Panc1 (cell line): ENCODE data around the gene LSMEM2. TPM values are rescaled to one million over a fixed set of nuclear protein-coding genes. Genes with fewer than 3 reads are reported as not detected.
"Not testable (repeated sequence)": the region's sequence is repeated elsewhere in the genome, so short reads cannot be mapped to it uniquely, and the experiment has no call there.

Experiments used
- ATAC-seq: fragments of 200-7000 bp; cut with Tn5 transposase; 2 replicates; pipeline ENCODE4 v1.9.1; 2020; ENCODE audit warnings: mild to moderate bottlenecking, moderate library complexity
- BruUV-seq: library from RNA; stranded (reverse); fragments of 400-500 nt; replicated peaks from 2 replicates; lab custom pipeline; 2021; lab: Mats Ljungman, UMichigan
- CTCF ChIA-PET: fragments of 300-600 bp; sonication (Branson Sonifier 250); formaldehyde crosslinking; loops from one replicate; lab custom pipeline; 2022; ENCODE audit warnings: antibody characterized with exemption; lab: Charles Lee
- POLR2A ChIA-PET: fragments of 300-600 bp; sonication (Branson Sonifier 250); formaldehyde crosslinking; loops from one replicate; lab custom pipeline; 2022; ENCODE audit warnings: antibody characterized with exemption; lab: Charles Lee
- DNase-seq: peaks from one replicate; pipeline ENCODE4 v3.0.0-alpha.2; 2010; ENCODE audit warnings: low read depth, low spot score
- H3K27ac ChIP-seq: 2 replicates; pipeline ENCODE4 v1.5.1; 2011; ENCODE audit warnings: mild to moderate bottlenecking, low read length, inconsistent platforms
- H3K27me3 ChIP-seq: fragments of 200-500 bp; sonication (Bioruptor generic); 2 replicates; pipeline ENCODE4 v1.6.0; 2014; ENCODE audit warnings: low read length, inconsistent platforms; ENCODE audit not compliant: control insufficient read depth, insufficient read depth
- H3K36me3 ChIP-seq: fragments of 200-500 bp; sonication (Bioruptor generic); 2 replicates; pipeline ENCODE4 v1.5.1; 2014; ENCODE audit warnings: inconsistent platforms, mild to moderate bottlenecking, low read length, moderate library complexity; ENCODE audit not compliant: control insufficient read depth, insufficient read depth
- H3K4me1 ChIP-seq: 2 replicates; pipeline ENCODE4 v1.5.1; 2011; ENCODE audit warnings: inconsistent platforms, mild to moderate bottlenecking, low read length, moderate library complexity; ENCODE audit not compliant: control insufficient read depth, insufficient read depth
- H3K4me3 ChIP-seq, 2 experiments: 2 replicates each; pipeline ENCODE4 v1.5.1; 2011 to 2012; ENCODE audit warnings: low read depth in 2 of 2, low read length in 2 of 2, mild to moderate bottlenecking in 2 of 2, inconsistent platforms in 1 of 2, moderate library complexity in 1 of 2
- H3K9me3 ChIP-seq: fragments of 200-500 bp; sonication (Bioruptor generic); 2 replicates; pipeline ENCODE4 v1.5.1; 2014; ENCODE audit warnings: low read depth, mild to moderate bottlenecking, inconsistent platforms, low read length, moderate library complexity; ENCODE audit not compliant: control insufficient read depth, insufficient read depth
- CTCF ChIP-seq: fragments of 450-650 bp; IDR thresholded peaks from 2 replicates; pipeline ENCODE4 v1.5.1; 2017; ENCODE audit warnings: mild to moderate bottlenecking
- POLR2AphosphoS5 ChIP-seq: IDR thresholded peaks from 2 replicates; pipeline ENCODE4 v1.6.1; 2012; ENCODE audit warnings: mild to moderate bottlenecking, low read depth, low read length, moderate library complexity
- REST ChIP-seq, 2 experiments: IDR thresholded peaks; 2 replicates each; pipeline ENCODE4 v1.6.1; 2011 to 2012; ENCODE audit warnings: low read depth in 2 of 2, control low read depth in 1 of 2, low read length in 1 of 2, mild to moderate bottlenecking in 1 of 2, moderate library complexity in 1 of 2; ENCODE audit not compliant: insufficient read depth in 1 of 2
- SIN3A ChIP-seq: IDR thresholded peaks from 2 replicates; pipeline ENCODE4 v1.6.1; 2012; ENCODE audit warnings: low read depth, mild to moderate bottlenecking, low read length, moderate library complexity, borderline replicate concordance; ENCODE audit not compliant: insufficient read depth
- TCF7L2 ChIP-seq: IDR thresholded peaks from 2 replicates; pipeline ENCODE4 v1.6.1; 2011; ENCODE audit warnings: mild to moderate bottlenecking, low read depth, low read length, inconsistent platforms
- in situ Hi-C: cut with HindIII; loops from 2 replicates; pipeline ENCODE4 v1.10.0; 2016; ENCODE audit warnings: low sequenced_read_pairs, low pct_unique_long_range_greater_than_20kb
- intact Hi-C: fragments of 100-400 bp; cut with micrococcal nuclease; formaldehyde crosslinking; loops from one replicate; pipeline ENCODE4 v1.10.0; 2022; ENCODE audit not compliant: unreplicated experiment
- total RNA-seq: library from RNA; stranded (reverse); gene quantifications from one replicate; pipeline ENCODE4 v1.2.1, GENCODE V29; 2021; ENCODE audit not compliant: unreplicated experiment

LSMEM2 gene
- total RNA-seq, 1 experiment from 2014 or later, result not detected

- DNase-seq (no peak), ATAC-seq (no peak)
- no peak overlapping the region for H3K27ac ChIP-seq
- H3K4me3 ChIP-seq, result no peak overlapping the region
- H3K36me3 ChIP-seq, result no peaks in the 10 kb centered on the region
- no peaks in the 10 kb centered on the region for H3K9me3 ChIP-seq
- in situ Hi-C loops (no loop called here), intact Hi-C loops (no loop called here)
- CTCF ChIA-PET, result interaction anchor here (0.6 to 1.1 kb wide), 2 partner anchors 10 to 44 kb away, joined by 3 to 5 read pairs; no protein-coding TSS in a partner anchor
- BruUV-seq, result no TSS peak
- POLR2A ChIA-PET, result no interaction called here
- TF ChIP-seq TCF7L2 (no peak), CTCF (no peak), POLR2AphosphoS5 (no peak), SIN3A (no peak), REST (IDR thresholded peaks at IDR 0.05; ENCODE audit: insufficient read depth in 1 of 2, low read depth in 2 of 2, low read length in 1 of 2) (no peak)
- H3K4me1 ChIP-seq, result peaks cover 8% of the 10 kb centered on the region
- no peaks in the 10 kb centered on the region for H3K27me3 ChIP-seq
Measured at GRCh38 chr3:50270422-50271224, 8.3 kb upstream of the LSMEM2 start.

- BruUV-seq, result no TSS peak
- in situ Hi-C loops (no loop called here), intact Hi-C loops (no loop called here)
- Histone ChIP-seq H3K4me1 (peaks cover 8% of the 10 kb centered on the region), H3K27me3 (no peaks in the 10 kb centered on the region), H3K27ac (no peak overlapping the region), H3K36me3 (no peaks in the 10 kb centered on the region), H3K9me3 (no peaks in the 10 kb centered on the region), H3K4me3 (no peak overlapping the region)
- DNase-seq (no peak), ATAC-seq (no peak)
- TF ChIP-seq REST (IDR thresholded peaks at IDR 0.05; ENCODE audit: insufficient read depth in 1 of 2, low read depth in 2 of 2, low read length in 1 of 2) (no peak), POLR2AphosphoS5 (no peak), SIN3A (no peak), CTCF (no peak), TCF7L2 (no peak)
- CTCF ChIA-PET, result interaction anchor here (1.0 to 1.1 kb wide), 2 partner anchors 11 to 148 kb away, joined by 3 read pairs; no protein-coding TSS in a partner anchor
- POLR2A ChIA-PET, result no interaction called here
Measured at GRCh38 chr3:50271314-50271936, 7.5 kb upstream of the LSMEM2 start.

GRCh38 chr3:50272538-50272910 is 6.4 kb upstream of the LSMEM2 start:
- POLR2A ChIA-PET, result not testable (repeated sequence)

More at GRCh38 chr3:50272538-50272910, 6.4 kb upstream of the LSMEM2 start:
- H3K27ac ChIP-seq, BruUV-seq, in situ Hi-C loops, ATAC-seq, H3K4me3 ChIP-seq, DNase-seq, H3K9me3 ChIP-seq, H3K4me1 ChIP-seq, H3K36me3 ChIP-seq, H3K27me3 ChIP-seq: not testable (repeated sequence)
- intact Hi-C loops, result loop anchor here (2.0 kb wide), 1 partner anchor 46 kb away; no protein-coding TSS in a partner anchor
- CTCF ChIA-PET, result interaction anchor here (0.7 to 1.0 kb wide), 2 partner anchors 48 to 149 kb away, joined by 3 to 8 read pairs; no protein-coding TSS in a partner anchor
